Endothelial cell of umbilical vein (primary cell): ENCODE results near the gene AKR7A2. TPM values are rescaled to one million over a fixed set of nuclear protein-coding genes. Genes with fewer than 3 reads are reported as not detected.

Experiments
- BruUV-seq: library from RNA; stranded (reverse); fragments of 400-500 nt; replicated peaks from 2 replicates; lab custom pipeline; 2021; lab: Mats Ljungman, UMichigan
- CTCF ChIA-PET: fragments of 300-600, 350-600 bp; sonication (Branson Sonifier 250); formaldehyde crosslinking; loops from one replicate; lab custom pipeline; 2021; ENCODE audit warnings: antibody characterized with exemption, inconsistent platforms; lab: Charles Lee
- POLR2A ChIA-PET: fragments of 300-600, 350-600 bp; sonication (Branson Sonifier 250); formaldehyde crosslinking; loops from one replicate; lab custom pipeline; 2021; ENCODE audit warnings: antibody characterized with exemption, inconsistent platforms; lab: Charles Lee
- DNase-seq: peaks from one replicate; pipeline ENCODE4 v3.0.0-alpha.2; 2011; ENCODE audit warnings: low read depth, low spot score
- FAIRE-seq: peaks from 2 replicates; lab custom pipeline; 2011; peaks lifted over from hg19 to GRCh38; lab: Jason Lieb, UNC
- H2AFZ ChIP-seq: 2 replicates; pipeline ENCODE4 v1.6.0; 2012; ENCODE audit warnings: low read depth, low read length, control low read depth, inconsistent platforms
- H3K27ac ChIP-seq: 2 replicates; pipeline ENCODE4 v1.5.1; 2011; ENCODE audit warnings: low read depth, mild to moderate bottlenecking, control low read depth, low read length, moderate library complexity; ENCODE audit not compliant: insufficient read depth
- H3K27me3 ChIP-seq, 2 experiments: 2 replicates each; pipeline versions ENCODE4 v1.6.0 to v1.6.1; 2011; ENCODE audit warnings: low read length in 2 of 2, mixed read lengths in 1 of 2; ENCODE audit not compliant: control insufficient read depth in 2 of 2, insufficient read depth in 2 of 2
- H3K36me3 ChIP-seq, 2 experiments: 2 replicates in 1 of 2; 3 replicates in 1 of 2; pipeline ENCODE4 v1.5.1; 2011; ENCODE audit warnings: low read length in 2 of 2, mild to moderate bottlenecking in 1 of 2, moderate library complexity in 1 of 2; ENCODE audit not compliant: control insufficient read depth in 2 of 2, insufficient read depth in 2 of 2; ENCODE audit errors: extremely low read depth in 1 of 2
- H3K4me1 ChIP-seq: 3 replicates; pipeline ENCODE4 v1.5.1; 2011; ENCODE audit warnings: mild to moderate bottlenecking, low read length; ENCODE audit not compliant: control insufficient read depth, insufficient read depth; ENCODE audit errors: extremely low read depth
- H3K4me2 ChIP-seq: 2 replicates; pipeline ENCODE4 v1.6.1; 2011; ENCODE audit warnings: low read length, control low read depth, mixed read lengths; ENCODE audit not compliant: insufficient read depth
- H3K4me3 ChIP-seq, 3 experiments: fragments of 200-600 bp in 1 of 3; sonication (generic), shearing (Covaris generic) in 1 of 3; replicated peaks in 1 of 3; 2 replicates each; pipeline ENCODE4 v1.5.1; 2011 to 2016; ENCODE audit warnings: control low read depth in 3 of 3, low read length in 3 of 3, mild to moderate bottlenecking in 2 of 3, inconsistent platforms in 1 of 3, low read depth in 1 of 3, moderate library complexity in 1 of 3; ENCODE audit not compliant: insufficient read depth in 1 of 3
- H3K79me2 ChIP-seq: 2 replicates; pipeline ENCODE4 v1.6.0; 2012; ENCODE audit warnings: low read length, inconsistent platforms; ENCODE audit not compliant: control insufficient read depth, insufficient read depth
- H3K9ac ChIP-seq: replicated peaks from 2 replicates; pipeline ENCODE3; 2011; ENCODE audit warnings: low read length, control low read depth; ENCODE audit not compliant: insufficient read depth; ENCODE audit errors: extremely low read depth
- H3K9me1 ChIP-seq: replicated peaks from 3 replicates; pipeline ENCODE4 v1.6.0; 2011; ENCODE audit warnings: mild to moderate bottlenecking, low read length; ENCODE audit not compliant: control insufficient read depth, insufficient read depth; ENCODE audit errors: extremely low read depth
- H3K9me3 ChIP-seq: replicated peaks from 2 replicates; pipeline ENCODE4 v1.5.1; 2012; ENCODE audit warnings: low read length, inconsistent platforms; ENCODE audit not compliant: control insufficient read depth, insufficient read depth
- H4K20me1 ChIP-seq: replicated peaks from 2 replicates; pipeline ENCODE3; 2011; ENCODE audit warnings: mild to moderate bottlenecking, low read length; ENCODE audit not compliant: control insufficient read depth, insufficient read depth; ENCODE audit errors: extremely low read depth
- CTCF ChIP-seq, 2 donors: IDR thresholded peaks; 1 replicate in 1 of 2; 2 replicates in 1 of 2; pipeline ENCODE4 v1.5.1; 2011; ENCODE audit warnings: low read length in 2 of 2, mild to moderate bottlenecking in 2 of 2, moderate library complexity in 2 of 2, control low read depth in 1 of 2, inconsistent platforms in 1 of 2, low read depth in 1 of 2; ENCODE audit not compliant: insufficient read depth in 1 of 2; ENCODE audit errors: extremely low read depth in 1 of 2
- EZH2 ChIP-seq: IDR thresholded peaks from 2 replicates; pipeline ENCODE4 v1.6.1; 2012; ENCODE audit warnings: borderline replicate concordance, low read depth, mild to moderate bottlenecking, moderate library complexity, low read length, inconsistent platforms; ENCODE audit not compliant: severe bottlenecking
- FOS ChIP-seq: IDR thresholded peaks from 2 replicates; pipeline ENCODE4 v1.6.1; 2011; ENCODE audit warnings: mild to moderate bottlenecking, low read length, moderate library complexity, borderline replicate concordance; ENCODE audit not compliant: insufficient read depth
- GATA2 ChIP-seq: IDR thresholded peaks from 2 replicates; pipeline ENCODE4 v1.7.0; 2011; ENCODE audit warnings: low read depth, mild to moderate bottlenecking, moderate library complexity, mixed read lengths, low read length; ENCODE audit not compliant: insufficient read length, insufficient read depth
- JUN ChIP-seq: IDR thresholded peaks from 2 replicates; pipeline ENCODE4 v1.6.1; 2011; ENCODE audit warnings: borderline replicate concordance, low read depth; ENCODE audit not compliant: insufficient read length, insufficient read depth
- MAX ChIP-seq: IDR thresholded peaks from 2 replicates; pipeline ENCODE4 v1.6.1; 2011; ENCODE audit not compliant: insufficient read depth, insufficient read length
- MYC ChIP-seq: IDR thresholded peaks from one replicate; pipeline ENCODE4 v1.6.1; 2011; ENCODE audit warnings: mild to moderate bottlenecking, low read depth, low read length
- POLR2A ChIP-seq: IDR thresholded peaks from 2 replicates; pipeline ENCODE4 v1.6.1; 2012; ENCODE audit warnings: low read depth, mild to moderate bottlenecking, control low read depth, low read length
- POLR2AphosphoS5 ChIP-seq: IDR thresholded peaks from 2 replicates; pipeline ENCODE4 v1.6.1; 2012; ENCODE audit warnings: low read depth, mild to moderate bottlenecking, control low read depth, low read length, moderate library complexity; ENCODE audit not compliant: insufficient read depth
- dilution Hi-C: fragments of 300-500 bp; cut with MboI; formaldehyde crosslinking; loops from one replicate; pipeline ENCODE4 v1.15.0; 2019; ENCODE audit warnings: low sequenced_read_pairs; ENCODE audit not compliant: extremely low pct_ligation_motif_present
- intact Hi-C: fragments of 100-400 bp; cut with micrococcal nuclease; formaldehyde crosslinking; loops from one replicate; pipeline ENCODE4 v1.10.0; 2022
- polyA plus RNA-seq, 4 experiments: library from polyadenylated mRNA; depleted of rRNA in 3 of 4; stranded (reverse) in 3 of 4; unstranded in 1 of 4; fragments of >200 nt; gene quantifications; 2 replicates each; pipeline versions ENCODE4 v1.2.1 to v1.2.3, GENCODE V29; 2011 to 2012; ENCODE audit warnings: missing spikeins in 1 of 4
- total RNA-seq: library from RNA; stranded (reverse); gene quantifications from 2 replicates; pipeline ENCODE4 v1.2.3, GENCODE V29; 2021

The AKR7A2 gene
- total and polyA plus RNA-seq, 2 donors (not counting 3 experiments of a cell fraction or from before 2014, with no cell fraction given): 48.0 to 70.7 TPM

- Histone ChIP-seq H3K9me3 (no peaks in the 10 kb centered on the region), H3K9ac (no peak overlapping the region), H3K36me3 (peaks cover 12 to 28% of the 10 kb centered on the region in 2 experiments), H3K79me2 (no peaks in the 10 kb centered on the region), H4K20me1 (no peaks in the 10 kb centered on the region), H3K27me3 (no peaks in the 10 kb centered on the region), H3K9me1 (no peaks in the 10 kb centered on the region), H3K4me3 (no peak overlapping the region), H3K27ac (no peak overlapping the region), H2AFZ (no peak overlapping the region), H3K4me2 (no peak overlapping the region), H3K4me1 (no peaks in the 10 kb centered on the region)
- dilution Hi-C loops: no loop called here
- BruUV-seq: no TSS peak
- intact Hi-C loops: no loop called here
- TF ChIP-seq POLR2A (no peak), FOS (no peak), MYC (no peak), CTCF (IDR thresholded peaks at IDR 0.05; ENCODE audit: extremely low read depth in 1 of 2, insufficient read depth in 1 of 2, low read depth in 1 of 2, low read length in 2 of 2) (no peak), JUN (no peak), POLR2AphosphoS5 (no peak), EZH2 (no peak), MAX (no peak), GATA2 (no peak)
- POLR2A ChIA-PET: no interaction called here
- CTCF ChIA-PET: interaction anchor here (0.8 to 1.8 kb wide), 2 partner anchors 389 to 392 kb away, joined by 3 to 6 read pairs; no protein-coding TSS in a partner anchor
- FAIRE-seq: no peak
- DNase-seq: no peak
Observed at GRCh38 chr1:19262047-19262446, 49.9 kb downstream of the AKR7A2 start.
